HL-60 (cell line): ENCODE measurements around the gene PIK3R1.

Source experiments
- DNase-seq, 2 experiments: peaks; one replicate each; pipeline ENCODE4 v3.0.0-alpha.2; 2010 to 2020; ENCODE audit warnings: low read depth in 1 of 2, low spot score in 1 of 2
- H3K27ac ChIP-seq: fragments of 250-450 bp; sonication (Bioruptor Pico); replicated peaks from 2 replicates; pipeline ENCODE4 v1.5.1; 2020; ENCODE audit warnings: mild to moderate bottlenecking, moderate library complexity
- H3K27me3 ChIP-seq: fragments of 250-450 bp; sonication (Bioruptor Pico); 2 replicates; pipeline ENCODE4 v1.5.1; 2021; ENCODE audit warnings: mild to moderate bottlenecking, moderate library complexity; ENCODE audit not compliant: insufficient read depth, poor library complexity, severe bottlenecking
- H3K4me3 ChIP-seq: replicated peaks from 2 replicates; pipeline ENCODE4 v1.5.1; 2011; ENCODE audit warnings: mild to moderate bottlenecking, control low read depth, low read length; ENCODE audit not compliant: insufficient read depth
- GABPA ChIP-seq: IDR thresholded peaks from 2 replicates; pipeline ENCODE4 v1.6.1; 2012; ENCODE audit warnings: low read depth
- POLR2AphosphoS5 ChIP-seq: IDR thresholded peaks from 2 replicates; pipeline ENCODE4 v1.6.1; 2012; ENCODE audit warnings: low read depth
- SPI1 ChIP-seq: IDR thresholded peaks from 2 replicates; pipeline ENCODE4 v1.6.1; 2012; ENCODE audit warnings: low read depth, mild to moderate bottlenecking, borderline replicate concordance
- TF ChIP-seq, protein P1 (sequence below): IDR thresholded peaks from one replicate; pipeline ENCODE4 v1.5.1; 2011; ENCODE audit warnings: low read length, control low read depth, inconsistent platforms; ENCODE audit not compliant: insufficient read depth
- TF ChIP-seq, protein P2 (sequence below): IDR thresholded peaks from 2 replicates; pipeline ENCODE4 v1.6.1; 2012; ENCODE audit warnings: low read depth; ENCODE audit not compliant: insufficient replicate concordance

PIK3R1 gene

DNA sequence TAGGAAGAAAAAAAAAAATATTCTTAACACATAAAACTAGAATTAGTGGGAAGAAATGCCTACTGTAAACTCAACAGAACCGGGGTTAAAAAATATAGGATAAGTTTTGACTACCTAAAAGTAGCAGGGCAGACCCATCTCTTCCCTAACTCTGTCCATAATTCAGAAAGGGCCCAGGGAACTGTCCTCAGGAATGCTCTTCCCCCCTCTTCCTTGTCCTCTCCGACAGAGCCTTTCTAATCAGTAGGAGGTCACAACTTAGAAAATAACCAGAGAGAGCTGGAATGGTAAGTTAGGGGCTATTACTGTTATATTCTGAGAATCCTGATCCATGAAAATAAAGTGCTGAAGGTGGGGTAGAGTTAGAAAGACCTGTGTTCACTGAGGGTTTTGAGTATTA, 22.2 kb downstream of the PIK3R1 start:
- no peak overlapping the region for H3K4me3 ChIP-seq
- no peaks in the 10 kb centered on the region for H3K27me3 ChIP-seq
- peak overlapping the region; percentile 81; the same call in 1 of the 2 replicates for H3K27ac ChIP-seq
- TF ChIP-seq GABPA: no peak
- TF ChIP-seq, protein P1, sequence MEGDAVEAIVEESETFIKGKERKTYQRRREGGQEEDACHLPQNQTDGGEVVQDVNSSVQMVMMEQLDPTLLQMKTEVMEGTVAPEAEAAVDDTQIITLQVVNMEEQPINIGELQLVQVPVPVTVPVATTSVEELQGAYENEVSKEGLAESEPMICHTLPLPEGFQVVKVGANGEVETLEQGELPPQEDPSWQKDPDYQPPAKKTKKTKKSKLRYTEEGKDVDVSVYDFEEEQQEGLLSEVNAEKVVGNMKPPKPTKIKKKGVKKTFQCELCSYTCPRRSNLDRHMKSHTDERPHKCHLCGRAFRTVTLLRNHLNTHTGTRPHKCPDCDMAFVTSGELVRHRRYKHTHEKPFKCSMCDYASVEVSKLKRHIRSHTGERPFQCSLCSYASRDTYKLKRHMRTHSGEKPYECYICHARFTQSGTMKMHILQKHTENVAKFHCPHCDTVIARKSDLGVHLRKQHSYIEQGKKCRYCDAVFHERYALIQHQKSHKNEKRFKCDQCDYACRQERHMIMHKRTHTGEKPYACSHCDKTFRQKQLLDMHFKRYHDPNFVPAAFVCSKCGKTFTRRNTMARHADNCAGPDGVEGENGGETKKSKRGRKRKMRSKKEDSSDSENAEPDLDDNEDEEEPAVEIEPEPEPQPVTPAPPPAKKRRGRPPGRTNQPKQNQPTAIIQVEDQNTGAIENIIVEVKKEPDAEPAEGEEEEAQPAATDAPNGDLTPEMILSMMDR: no peak
- no peak for TF ChIP-seq SPI1
- DNase-seq: no peak

DNA sequence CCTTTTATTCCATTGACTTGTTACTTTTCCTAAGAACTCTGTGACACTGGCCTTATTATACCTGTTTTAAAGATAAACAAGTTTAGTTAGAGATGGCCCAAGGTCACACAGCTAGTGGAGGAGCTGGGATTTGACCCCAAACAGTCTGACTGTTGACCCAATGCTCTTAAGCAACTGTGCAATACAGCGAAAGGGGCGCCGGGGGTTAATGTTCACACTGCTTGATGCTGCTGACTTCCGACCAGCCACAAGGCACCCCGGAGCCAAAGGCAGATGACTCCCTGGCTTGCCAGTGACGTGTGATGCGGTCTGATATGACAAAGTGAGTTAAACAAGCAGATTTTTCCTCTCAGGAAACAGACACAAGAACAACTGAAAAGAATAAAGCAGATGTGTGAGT, 23.9 kb downstream of the PIK3R1 start:
- TF ChIP-seq SPI1 (no peak), GABPA (0 out of 2 replicates have a peak, but pooled peaks have one; percentile 26), POLR2AphosphoS5 (peak; percentile 69; the same call in 1 of the 2 replicates)
- TF ChIP-seq, protein P1: no peak
- H3K27ac ChIP-seq: peak overlapping the region; percentile 81
- H3K27me3 ChIP-seq: no peaks in the 10 kb centered on the region
- H3K4me3 ChIP-seq: no peak overlapping the region
- peak; percentile 59 to 84 for DNase-seq

DNA sequence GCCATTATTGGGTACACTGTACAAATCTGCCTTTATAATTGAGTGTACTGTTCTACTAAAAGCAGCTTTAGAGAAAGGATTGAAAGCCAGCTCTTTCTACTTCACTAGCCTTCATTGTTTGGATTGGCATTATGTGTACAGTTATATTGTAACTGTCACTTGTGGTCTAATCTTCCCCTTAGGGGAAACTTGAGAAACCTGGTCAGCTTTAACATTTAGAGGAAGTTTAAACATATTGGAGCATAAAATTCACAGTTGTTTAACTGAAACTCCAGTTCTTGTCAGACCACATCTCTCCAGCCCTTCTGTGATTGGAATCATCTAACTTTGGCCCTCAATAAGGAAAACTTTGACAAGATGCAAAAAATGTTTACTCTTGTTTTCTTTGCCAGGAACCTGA, 24.6 kb downstream of the PIK3R1 start:
- Histone ChIP-seq H3K27ac (peak overlapping the region; percentile 81), H3K4me3 (no peak overlapping the region), H3K27me3 (no peaks in the 10 kb centered on the region)
- TF ChIP-seq SPI1 (no peak), POLR2AphosphoS5 (no peak), GABPA (no peak)
- TF ChIP-seq, protein P2, sequence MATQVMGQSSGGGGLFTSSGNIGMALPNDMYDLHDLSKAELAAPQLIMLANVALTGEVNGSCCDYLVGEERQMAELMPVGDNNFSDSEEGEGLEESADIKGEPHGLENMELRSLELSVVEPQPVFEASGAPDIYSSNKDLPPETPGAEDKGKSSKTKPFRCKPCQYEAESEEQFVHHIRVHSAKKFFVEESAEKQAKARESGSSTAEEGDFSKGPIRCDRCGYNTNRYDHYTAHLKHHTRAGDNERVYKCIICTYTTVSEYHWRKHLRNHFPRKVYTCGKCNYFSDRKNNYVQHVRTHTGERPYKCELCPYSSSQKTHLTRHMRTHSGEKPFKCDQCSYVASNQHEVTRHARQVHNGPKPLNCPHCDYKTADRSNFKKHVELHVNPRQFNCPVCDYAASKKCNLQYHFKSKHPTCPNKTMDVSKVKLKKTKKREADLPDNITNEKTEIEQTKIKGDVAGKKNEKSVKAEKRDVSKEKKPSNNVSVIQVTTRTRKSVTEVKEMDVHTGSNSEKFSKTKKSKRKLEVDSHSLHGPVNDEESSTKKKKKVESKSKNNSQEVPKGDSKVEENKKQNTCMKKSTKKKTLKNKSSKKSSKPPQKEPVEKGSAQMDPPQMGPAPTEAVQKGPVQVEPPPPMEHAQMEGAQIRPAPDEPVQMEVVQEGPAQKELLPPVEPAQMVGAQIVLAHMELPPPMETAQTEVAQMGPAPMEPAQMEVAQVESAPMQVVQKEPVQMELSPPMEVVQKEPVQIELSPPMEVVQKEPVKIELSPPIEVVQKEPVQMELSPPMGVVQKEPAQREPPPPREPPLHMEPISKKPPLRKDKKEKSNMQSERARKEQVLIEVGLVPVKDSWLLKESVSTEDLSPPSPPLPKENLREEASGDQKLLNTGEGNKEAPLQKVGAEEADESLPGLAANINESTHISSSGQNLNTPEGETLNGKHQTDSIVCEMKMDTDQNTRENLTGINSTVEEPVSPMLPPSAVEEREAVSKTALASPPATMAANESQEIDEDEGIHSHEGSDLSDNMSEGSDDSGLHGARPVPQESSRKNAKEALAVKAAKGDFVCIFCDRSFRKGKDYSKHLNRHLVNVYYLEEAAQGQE: no peak
- TF ChIP-seq, protein P1: no peak
- DNase-seq: peak in 1 of 2 experiments; percentile 31

DNA sequence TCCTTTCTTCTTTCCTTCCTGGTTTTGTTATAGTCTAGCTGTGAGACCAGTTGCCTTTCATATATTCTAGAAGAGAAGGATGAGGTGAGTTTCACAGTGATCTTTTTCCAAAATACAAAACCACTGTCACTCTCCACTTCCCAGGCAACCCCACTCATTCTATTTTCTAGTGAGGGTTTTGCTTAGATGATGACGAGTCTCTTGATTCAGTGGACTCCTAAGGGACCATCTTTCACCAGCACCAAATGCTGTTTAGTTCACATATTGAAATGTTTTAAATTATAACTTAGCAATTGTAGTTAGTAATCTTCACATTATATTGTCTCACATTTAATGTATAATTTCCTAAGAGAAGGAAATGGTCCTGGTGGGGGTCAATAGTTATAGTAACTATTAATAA, 25.2 kb downstream of the PIK3R1 start:
- H3K4me3 ChIP-seq: no peak overlapping the region
- TF ChIP-seq, protein P2: no peak
- no peak for TF ChIP-seq GABPA
- TF ChIP-seq, protein P1: no peak
- no peak for TF ChIP-seq POLR2AphosphoS5
- TF ChIP-seq SPI1: no peak
- no peaks in the 10 kb centered on the region for H3K27me3 ChIP-seq
- H3K27ac ChIP-seq: peak overlapping the region; percentile 81
- no peak for DNase-seq
